K562 (cell line): ENCODE measurements around the gene ZC3H6. TPM values are rescaled to one million over a fixed set of nuclear protein-coding genes. Genes with fewer than 3 reads are reported as not detected.

ENCODE experiments used
- ATAC-seq: fragments of 200-7000 bp; cut with Tn5 transposase; 3 replicates; pipeline ENCODE4 v1.9.1; 2020; ENCODE audit warnings: moderate library complexity
- BruUV-seq: library from RNA; stranded (reverse); fragments of 400-500 nt; replicated peaks from 2 replicates; lab custom pipeline; 2021; lab: Mats Ljungman, UMichigan
- CTCF ChIA-PET: fragments of 300-600 bp; formaldehyde crosslinking; extraction: SDS; loops from one replicate; lab custom pipeline; 2021; ENCODE audit warnings: low intra/inter-chr PET ratio; lab: Yijun Ruan, JAX
- POLR2A ChIA-PET: fragments of 300-600, 350-650 bp; sonication (Branson Sonifier 250); formaldehyde crosslinking; extraction: SDS; loops from one replicate; lab custom pipeline; 2021; ENCODE audit warnings: antibody characterized with exemption, inconsistent platforms; lab: Yijun Ruan, JAX
- DNase-seq, 4 experiments: peaks; one replicate each; pipeline versions ENCODE4 v3.0.0 to v3.0.0-alpha.2; 2011 to 2018; ENCODE audit warnings: low spot score in 3 of 4, mixed read lengths in 3 of 4; ENCODE audit errors: extremely low read depth in 1 of 4
- FAIRE-seq: peaks from 2 replicates; lab custom pipeline; 2011; peaks lifted over from hg19 to GRCh38; lab: Jason Lieb, UNC
- H2AFZ ChIP-seq: 2 replicates; pipeline ENCODE4 v1.6.0; 2011; ENCODE audit warnings: low read depth, low read length, control low read depth, inconsistent platforms
- H3K27ac ChIP-seq: fragments of 200-600 bp; 3 replicates; pipeline ENCODE4 v1.8.0; 2011; ENCODE audit warnings: low read depth, mild to moderate bottlenecking, control low read depth, inconsistent platforms, low read length, moderate library complexity, mixed read lengths; ENCODE audit errors: extremely low read depth
- H3K27me3 ChIP-seq, 2 experiments: fragments of 300-600 bp in 1 of 2; 2 replicates in 1 of 2; 3 replicates in 1 of 2; pipeline versions ENCODE4 v1.6.0 to v1.8.0; 2011; ENCODE audit warnings: inconsistent platforms in 2 of 2, low read length in 2 of 2, mild to moderate bottlenecking in 1 of 2, mixed read lengths in 1 of 2, moderate library complexity in 1 of 2; ENCODE audit not compliant: control insufficient read depth in 2 of 2, insufficient read depth in 2 of 2
- H3K36me3 ChIP-seq: fragments of 300-600 bp; 3 replicates; pipeline ENCODE4 v1.8.0; 2011; ENCODE audit warnings: mild to moderate bottlenecking, low read length, inconsistent platforms; ENCODE audit not compliant: control insufficient read depth, insufficient read depth
- H3K4me1 ChIP-seq, 2 experiments: fragments of 200-600 bp in 1 of 2; replicated peaks in 1 of 2; 2 replicates in 1 of 2; 3 replicates in 1 of 2; pipeline versions ENCODE4 v1.5.1 to v1.8.0; 2011; ENCODE audit warnings: inconsistent platforms in 2 of 2, low read length in 2 of 2, mild to moderate bottlenecking in 1 of 2, mixed read lengths in 1 of 2, moderate library complexity in 1 of 2; ENCODE audit not compliant: control insufficient read depth in 2 of 2, insufficient read depth in 2 of 2
- H3K4me2 ChIP-seq: 2 replicates; pipeline ENCODE4 v1.6.1; 2011; ENCODE audit warnings: low read length, control low read depth, inconsistent platforms, mixed read lengths; ENCODE audit not compliant: insufficient read depth
- H3K4me3 ChIP-seq: fragments of 200-600 bp; sonication (generic), shearing (Covaris generic); 2 replicates; pipeline ENCODE4 v1.5.1; 2016; ENCODE audit warnings: control low read depth, inconsistent platforms
- H3K79me2 ChIP-seq: fragments of 200-600 bp; 3 replicates; pipeline ENCODE4 v1.8.0; 2011; ENCODE audit warnings: low read length, inconsistent platforms; ENCODE audit not compliant: control insufficient read depth, insufficient read depth
- H3K9ac ChIP-seq, 2 experiments: 2 replicates each; pipeline versions ENCODE4 v1.6.0 to v1.6.1; 2011; ENCODE audit warnings: low read depth in 2 of 2, low read length in 2 of 2, control low read depth in 1 of 2, inconsistent platforms in 1 of 2, mild to moderate bottlenecking in 1 of 2, mixed read lengths in 1 of 2; ENCODE audit not compliant: insufficient read depth in 1 of 2
- H3K9me1 ChIP-seq: one replicate; pipeline ENCODE4 v1.6.0; 2011; ENCODE audit warnings: inconsistent platforms, mild to moderate bottlenecking, low read length, moderate library complexity; ENCODE audit not compliant: control insufficient read depth, insufficient read depth
- H3K9me3 ChIP-seq: replicated peaks from 2 replicates; pipeline ENCODE4 v1.5.1; 2011; ENCODE audit warnings: low read depth, low read length, inconsistent platforms; ENCODE audit not compliant: control insufficient read depth, insufficient read depth
- H4K20me1 ChIP-seq: replicated peaks from 2 replicates; pipeline ENCODE4 v1.6.1; 2011; ENCODE audit warnings: low read length, inconsistent platforms, mixed read lengths; ENCODE audit not compliant: control insufficient read depth, insufficient read depth
- DLX4 ChIP-seq: fragments of 250-450 bp; sonication (Bioruptor Pico); IDR thresholded peaks from 2 replicates; pipeline ENCODE4 v1.6.1; 2021; ENCODE audit warnings: mild to moderate bottlenecking
- HEY1 ChIP-seq: fragments of 250-450 bp; sonication (Bioruptor Pico); IDR thresholded peaks from 2 replicates; pipeline ENCODE4 v1.5.0; 2020; ENCODE audit warnings: mild to moderate bottlenecking, moderate library complexity, borderline replicate concordance
- HMGN3 ChIP-seq: IDR thresholded peaks from 2 replicates; pipeline ENCODE4 v1.6.1; 2011; ENCODE audit warnings: borderline replicate concordance, low read depth, mild to moderate bottlenecking, mixed read lengths, low read length; ENCODE audit not compliant: insufficient read length; ENCODE audit errors: extremely low read depth
- HSF4 ChIP-seq: fragments of 250-450 bp; sonication (Bioruptor Pico); IDR thresholded peaks from 2 replicates; pipeline ENCODE4 v2.1.2; 2022; ENCODE audit warnings: mild to moderate bottlenecking, moderate library complexity, borderline replicate concordance
- ID3 ChIP-seq, 2 experiments: fragments of 250-450 bp in 1 of 2; fragments of 450-650 bp in 1 of 2; sonication (Bioruptor Pico) in 1 of 2; IDR thresholded peaks; 2 replicates each; pipeline versions ENCODE4 v1.6.1 to v1.8.0; 2016 to 2021; ENCODE audit warnings: mild to moderate bottlenecking in 2 of 2, moderate library complexity in 2 of 2, missing compliant biosample characterization in 1 of 2, missing genetic modification characterization in 1 of 2
- ILF3 ChIP-seq: fragments of 450-650 bp; IDR thresholded peaks from 2 replicates; pipeline ENCODE4 v1.6.1; 2018; ENCODE audit warnings: antibody characterized with exemption, mild to moderate bottlenecking, moderate library complexity, borderline replicate concordance
- OTX1 ChIP-seq: fragments of 450-650 bp; formaldehyde crosslinking; IDR thresholded peaks from 2 replicates; pipeline ENCODE4 v1.4.0; 2022; ENCODE audit warnings: mild to moderate bottlenecking
- PCBP2 ChIP-seq: fragments of 200-400 bp; formaldehyde crosslinking; IDR thresholded peaks from 2 replicates; pipeline ENCODE4 v1.6.1; 2018; ENCODE audit warnings: low read length, low read depth, mild to moderate bottlenecking, moderate library complexity; ENCODE audit not compliant: poor library complexity, severe bottlenecking
- PRMT5 ChIP-seq: sonication (generic); formaldehyde crosslinking; IDR thresholded peaks from 2 replicates; pipeline ENCODE4 v1.5.0; 2020; ENCODE audit warnings: missing genetic modification reagents
- RNF2 ChIP-seq: sonication (generic); IDR thresholded peaks from 2 replicates; pipeline ENCODE4 v1.6.1; 2016
- ZNF124 ChIP-seq: sonication (generic); formaldehyde crosslinking; IDR thresholded peaks from 2 replicates; pipeline ENCODE4 v1.8.1; 2022; ENCODE audit warnings: missing genetic modification reagents
- WGBS: fragments of 100-300 bp; shearing (Covaris generic); methylation state at CpG from one replicate; pipeline ENCODE4 v1.1.6; 2016; ENCODE audit warnings: low coverage, mixed read lengths; ENCODE audit not compliant: insufficient coverage; ENCODE audit errors: missing lambda C conversion rate; 5-methylcytosine and 5-hydroxymethylcytosine counted together
- in situ Hi-C: fragments of 300-500 bp; cut with MboI; formaldehyde crosslinking; loops from 4 replicates; pipeline ENCODE4 v1.15.0; 2018; ENCODE audit warnings: inconsistent platforms, mixed read lengths
- intact Hi-C: fragments of 100-400 bp; cut with micrococcal nuclease; formaldehyde crosslinking; loops from 2 replicates; pipeline ENCODE4 v1.14.2; 2022
- polyA plus RNA-seq, 8 experiments: library from polyadenylated mRNA; depleted of rRNA in 4 of 8; stranded (reverse) in 5 of 8; unstranded in 3 of 8; fragments of >200 nt; fragmentation: Nextera tagmentation in 2 of 8; fragmentation: Illumina TruSeq in 1 of 8; extraction: Ambion mirVana in 2 of 8; extraction: Trizol in 1 of 8; gene quantifications; 2 replicates each; pipeline versions ENCODE4 v1.2.1 to v1.2.3, GENCODE V29; 2011 to 2014; ENCODE audit warnings: inconsistent platforms in 1 of 8, missing spikeins in 1 of 8
- total RNA-seq, 7 experiments: library from RNA; depleted of rRNA in 6 of 7; stranded (reverse); fragments of >200 nt in 6 of 7; fragmentation: Illumina TruSeq in 2 of 7; extraction: Trizol in 2 of 7; gene quantifications; 2 replicates each; pipeline versions ENCODE4 v1.2.1 to v1.2.3, GENCODE V29; 2011 to 2021; ENCODE audit warnings: low replicate concordance in 1 of 7

The ZC3H6 gene
- total and polyA plus RNA-seq, 9 of the 15 experiments (the other 6 are each of a cell fraction or from before 2014, with no cell fraction given) = 0.45 to 1.9 (median 1.5) TPM

- peak; percentile 43 for ATAC-seq
- no peak overlapping the region for H3K9ac ChIP-seq
- no peak overlapping the region for H3K4me2 ChIP-seq
- ChIA-PET POLR2A (interaction anchor here (0.5 to 1.3 kb wide), 2 partner anchors 9 to 153 kb away, joined by 4 read pairs; no protein-coding TSS in a partner anchor), CTCF (no interaction called here)
- BruUV-seq = no TSS peak
- H3K4me3 ChIP-seq = no peak overlapping the region
- no peak for DNase-seq
- no peaks in the 10 kb centered on the region for H4K20me1 ChIP-seq
- H3K9me3 ChIP-seq = no peaks in the 10 kb centered on the region
- no peaks in the 10 kb centered on the region for H3K9me1 ChIP-seq
- H3K27ac ChIP-seq = no peak overlapping the region
- H3K27me3 ChIP-seq = no peaks in the 10 kb centered on the region
- no peaks in the 10 kb centered on the region for H3K36me3 ChIP-seq
- intact Hi-C loops (no loop called here), in situ Hi-C loops (loop anchor here (10.0 to 25.0 kb wide), 2 partner anchors 447 to 1820 kb away; partner anchors contain the start of gene ANAPC1)
- no peak for FAIRE-seq
- no peaks in the 10 kb centered on the region for H3K4me1 ChIP-seq
- WGBS = 17% methylated on average over 5 of the region's 5 CpGs
- H2AFZ ChIP-seq = peak overlapping the region; percentile 46; the same call in 1 of the 2 replicates
- TF ChIP-seq HEY1 (CRISPR knock-in tag) = no peak
- no peak for TF ChIP-seq OTX1 (CRISPR knock-in tag)
- TF ChIP-seq RNF2 = no peak
- TF ChIP-seq ZNF124 (CRISPR knock-in tag) = no peak
- TF ChIP-seq DLX4 (CRISPR knock-in tag) = no peak
- no peak for TF ChIP-seq HMGN3
- TF ChIP-seq ILF3 = no peak
- no peak for TF ChIP-seq PCBP2
- no peak for TF ChIP-seq PRMT5 (CRISPR knock-in tag)
- no peak for TF ChIP-seq HSF4 (CRISPR knock-in tag)
- no peak for TF ChIP-seq ID3 (CRISPR knock-in tag; IDR thresholded peaks at IDR 0.05)
- no peak for TF ChIP-seq ID3 (tag; IDR thresholded peaks at IDR 0.05)
- H3K79me2 ChIP-seq = no peaks in the 10 kb centered on the region
Observed at GRCh38 chr2:112332123-112332696, 56.8 kb downstream of the ZC3H6 start.
